Measurements from ENCODE around the gene MYH7. TPM values are rescaled to one million over a fixed set of nuclear protein-coding genes. Genes with fewer than 3 reads are reported as not detected.
"Not testable (repeated sequence)": the region's sequence is repeated elsewhere in the genome, so short reads cannot be mapped to it uniquely, and the experiment has no call there.

The MYH7 gene
- total RNA-seq, 1 experiment from 2014 or later = not detected

DNA sequence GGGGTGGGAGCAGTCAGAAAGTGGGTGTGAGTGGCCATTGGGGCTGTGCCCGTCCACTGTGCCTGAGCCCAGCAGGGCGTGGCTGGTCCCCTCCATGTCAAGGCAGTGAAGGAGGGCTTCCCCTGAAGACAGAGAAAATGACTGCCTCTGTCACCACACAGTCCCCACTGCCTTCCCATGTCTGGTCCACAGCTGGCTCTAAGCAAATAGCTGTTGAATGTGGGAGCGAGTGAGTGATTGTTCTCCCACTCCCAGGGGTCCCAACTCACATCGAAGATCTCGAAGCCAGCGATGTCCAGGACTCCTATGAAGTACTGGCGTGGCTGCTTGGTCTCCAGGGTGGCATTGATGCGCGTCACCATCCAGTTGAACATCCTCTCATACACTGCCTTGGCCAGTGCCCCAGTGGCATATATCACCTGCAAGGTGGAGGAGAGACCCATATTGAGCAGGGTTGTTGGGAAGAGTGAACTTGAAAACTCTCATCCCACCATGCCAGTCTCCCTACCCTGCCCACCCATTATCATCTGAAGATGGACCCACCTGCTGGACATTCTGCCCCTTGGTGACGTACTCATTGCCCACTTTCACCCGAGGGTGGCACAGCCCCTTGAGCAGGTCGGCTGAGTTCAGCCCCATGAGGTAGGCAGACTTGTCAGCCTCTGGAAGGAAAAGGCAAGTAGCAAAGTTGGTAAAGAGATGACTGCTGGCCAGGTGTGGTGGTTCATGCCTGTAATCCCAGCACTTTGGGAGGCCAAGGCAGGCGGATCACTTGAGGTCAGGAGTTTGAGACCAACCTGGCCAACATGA, 6.6 kb downstream of the MYH7 start:
- Mint-ChIP-seq H3K9me3 (peaks cover 2% of the 10 kb centered on the region), H3K27ac (no peak overlapping the region), H3K36me3 (no peaks in the 10 kb centered on the region), H3K27me3 (ENCODE audit: low read depth) (peaks cover 49% of the 10 kb centered on the region), H3K4me3 (no peak overlapping the region), H3K4me1 (no peaks in the 10 kb centered on the region)
- ATAC-seq (no peak), DNase-seq (ENCODE audit: low spot score) (no peak)
- ChIA-PET CTCF (no interaction called here), POLR2A (no interaction called here)
- TF ChIP-seq, protein P1, sequence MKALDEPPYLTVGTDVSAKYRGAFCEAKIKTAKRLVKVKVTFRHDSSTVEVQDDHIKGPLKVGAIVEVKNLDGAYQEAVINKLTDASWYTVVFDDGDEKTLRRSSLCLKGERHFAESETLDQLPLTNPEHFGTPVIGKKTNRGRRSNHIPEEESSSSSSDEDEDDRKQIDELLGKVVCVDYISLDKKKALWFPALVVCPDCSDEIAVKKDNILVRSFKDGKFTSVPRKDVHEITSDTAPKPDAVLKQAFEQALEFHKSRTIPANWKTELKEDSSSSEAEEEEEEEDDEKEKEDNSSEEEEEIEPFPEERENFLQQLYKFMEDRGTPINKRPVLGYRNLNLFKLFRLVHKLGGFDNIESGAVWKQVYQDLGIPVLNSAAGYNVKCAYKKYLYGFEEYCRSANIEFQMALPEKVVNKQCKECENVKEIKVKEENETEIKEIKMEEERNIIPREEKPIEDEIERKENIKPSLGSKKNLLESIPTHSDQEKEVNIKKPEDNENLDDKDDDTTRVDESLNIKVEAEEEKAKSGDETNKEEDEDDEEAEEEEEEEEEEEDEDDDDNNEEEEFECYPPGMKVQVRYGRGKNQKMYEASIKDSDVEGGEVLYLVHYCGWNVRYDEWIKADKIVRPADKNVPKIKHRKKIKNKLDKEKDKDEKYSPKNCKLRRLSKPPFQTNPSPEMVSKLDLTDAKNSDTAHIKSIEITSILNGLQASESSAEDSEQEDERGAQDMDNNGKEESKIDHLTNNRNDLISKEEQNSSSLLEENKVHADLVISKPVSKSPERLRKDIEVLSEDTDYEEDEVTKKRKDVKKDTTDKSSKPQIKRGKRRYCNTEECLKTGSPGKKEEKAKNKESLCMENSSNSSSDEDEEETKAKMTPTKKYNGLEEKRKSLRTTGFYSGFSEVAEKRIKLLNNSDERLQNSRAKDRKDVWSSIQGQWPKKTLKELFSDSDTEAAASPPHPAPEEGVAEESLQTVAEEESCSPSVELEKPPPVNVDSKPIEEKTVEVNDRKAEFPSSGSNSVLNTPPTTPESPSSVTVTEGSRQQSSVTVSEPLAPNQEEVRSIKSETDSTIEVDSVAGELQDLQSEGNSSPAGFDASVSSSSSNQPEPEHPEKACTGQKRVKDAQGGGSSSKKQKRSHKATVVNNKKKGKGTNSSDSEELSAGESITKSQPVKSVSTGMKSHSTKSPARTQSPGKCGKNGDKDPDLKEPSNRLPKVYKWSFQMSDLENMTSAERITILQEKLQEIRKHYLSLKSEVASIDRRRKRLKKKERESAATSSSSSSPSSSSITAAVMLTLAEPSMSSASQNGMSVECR (CRISPR knock-in tag; IDR thresholded peaks at IDR 0.05; ENCODE audit: borderline replicate concordance) = no peak
- TF ChIP-seq, protein P2, sequence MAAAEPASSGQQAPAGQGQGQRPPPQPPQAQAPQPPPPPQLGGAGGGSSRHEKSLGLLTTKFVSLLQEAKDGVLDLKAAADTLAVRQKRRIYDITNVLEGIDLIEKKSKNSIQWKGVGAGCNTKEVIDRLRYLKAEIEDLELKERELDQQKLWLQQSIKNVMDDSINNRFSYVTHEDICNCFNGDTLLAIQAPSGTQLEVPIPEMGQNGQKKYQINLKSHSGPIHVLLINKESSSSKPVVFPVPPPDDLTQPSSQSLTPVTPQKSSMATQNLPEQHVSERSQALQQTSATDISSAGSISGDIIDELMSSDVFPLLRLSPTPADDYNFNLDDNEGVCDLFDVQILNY (CRISPR knock-in tag; IDR thresholded peaks at IDR 0.05) = no peak
- TF ChIP-seq NFYB (CRISPR knock-in tag; conservative IDR thresholded peaks at IDR 0.05; ENCODE audit: low read depth) = no peak
- no peak for TF ChIP-seq HMGA2 (CRISPR knock-in tag; IDR thresholded peaks at IDR 0.05)
- no peak for TF ChIP-seq ELF4 (CRISPR knock-in tag; IDR thresholded peaks at IDR 0.05; ENCODE audit: low read depth)

DNA sequence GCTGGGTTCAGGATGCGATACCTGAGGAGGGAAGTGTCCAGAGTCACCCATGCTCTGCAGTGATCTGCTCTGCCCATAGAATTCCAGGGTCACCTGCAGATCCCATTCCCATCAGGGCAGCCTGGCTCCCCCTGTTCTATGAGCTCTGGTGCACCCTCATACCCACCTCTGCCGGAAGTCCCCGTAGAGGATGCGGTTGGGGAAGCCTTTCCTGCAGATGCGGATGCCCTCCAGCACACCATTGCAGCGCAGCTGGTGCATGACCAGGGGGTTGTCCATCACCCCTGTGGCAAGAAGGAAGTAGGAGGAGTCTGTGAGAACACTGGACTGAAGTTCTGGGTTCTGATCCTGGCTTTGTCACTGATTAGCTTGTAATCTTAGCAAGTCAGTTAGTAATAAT, 9.7 kb downstream of the MYH7 start:
- POLR2A ChIA-PET; H3K9me3 Mint-ChIP-seq; H3K4me3 Mint-ChIP-seq; CTCF ChIA-PET; H3K36me3 Mint-ChIP-seq; H3K27ac Mint-ChIP-seq; ATAC-seq; H3K4me1 Mint-ChIP-seq; DNase-seq (ENCODE audit: low spot score): not testable (repeated sequence)
- peaks cover 33% of the 10 kb centered on the region for H3K27me3 Mint-ChIP-seq (ENCODE audit: low read depth)

DNA sequence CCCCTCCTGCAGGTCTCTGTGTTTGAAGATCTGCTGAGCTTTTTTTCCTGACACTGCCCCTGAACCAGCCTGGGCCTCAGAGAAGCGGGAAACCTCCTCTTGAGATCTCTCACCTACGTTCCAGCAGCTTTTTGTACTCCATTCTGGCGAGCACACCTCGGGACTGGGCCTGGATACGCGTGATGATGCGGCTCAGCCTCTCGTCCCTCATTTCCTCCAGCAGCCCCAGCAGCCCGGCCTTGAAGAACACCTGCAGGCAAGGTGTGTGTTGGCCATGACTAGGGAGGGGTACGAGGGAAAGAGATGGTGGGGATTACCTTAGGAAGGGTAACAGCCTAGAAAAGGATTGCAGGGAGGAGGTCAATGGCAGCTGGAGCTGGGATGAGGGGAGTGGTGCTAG, 10.3 kb downstream of the MYH7 start:
- Mint-ChIP-seq H3K27me3 (ENCODE audit: low read depth) (peaks cover 32% of the 10 kb centered on the region), H3K27ac (no peak overlapping the region), H3K4me3 (no peak overlapping the region), H3K36me3 (no peaks in the 10 kb centered on the region), H3K9me3 (peaks cover 7% of the 10 kb centered on the region), H3K4me1 (no peaks in the 10 kb centered on the region)
- DNase-seq (ENCODE audit: low spot score) (no peak), ATAC-seq (no peak)
- CTCF ChIA-PET = no interaction called here
- TF ChIP-seq ATF1 (CRISPR knock-in tag; IDR thresholded peaks at IDR 0.05) (no peak), NFYB (CRISPR knock-in tag; conservative IDR thresholded peaks at IDR 0.05; ENCODE audit: low read depth) (no peak), GRHL2 (CRISPR knock-in tag; IDR thresholded peaks at IDR 0.05; ENCODE audit: insufficient replicate concordance, severe bottlenecking) (no peak), ZNF671 (CRISPR knock-in tag; IDR thresholded peaks at IDR 0.05) (no peak), OVOL2 (CRISPR knock-in tag; IDR thresholded peaks at IDR 0.05; ENCODE audit: borderline replicate concordance) (no peak), GTF2I (CRISPR knock-in tag; conservative IDR thresholded peaks at IDR 0.05) (no peak), SP1 (CRISPR knock-in tag; conservative IDR thresholded peaks at IDR 0.05) (no peak), JAZF1 (CRISPR knock-in tag; IDR thresholded peaks at IDR 0.05) (no peak), ETV6 (CRISPR knock-in tag; IDR thresholded peaks at IDR 0.05) (no peak), RELA (CRISPR knock-in tag; IDR thresholded peaks at IDR 0.05; ENCODE audit: borderline replicate concordance) (no peak)
- TF ChIP-seq, protein P3, sequence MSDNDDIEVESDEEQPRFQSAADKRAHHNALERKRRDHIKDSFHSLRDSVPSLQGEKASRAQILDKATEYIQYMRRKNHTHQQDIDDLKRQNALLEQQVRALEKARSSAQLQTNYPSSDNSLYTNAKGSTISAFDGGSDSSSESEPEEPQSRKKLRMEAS (CRISPR knock-in tag; IDR thresholded peaks at IDR 0.05) = no peak
- TF ChIP-seq, protein P4, sequence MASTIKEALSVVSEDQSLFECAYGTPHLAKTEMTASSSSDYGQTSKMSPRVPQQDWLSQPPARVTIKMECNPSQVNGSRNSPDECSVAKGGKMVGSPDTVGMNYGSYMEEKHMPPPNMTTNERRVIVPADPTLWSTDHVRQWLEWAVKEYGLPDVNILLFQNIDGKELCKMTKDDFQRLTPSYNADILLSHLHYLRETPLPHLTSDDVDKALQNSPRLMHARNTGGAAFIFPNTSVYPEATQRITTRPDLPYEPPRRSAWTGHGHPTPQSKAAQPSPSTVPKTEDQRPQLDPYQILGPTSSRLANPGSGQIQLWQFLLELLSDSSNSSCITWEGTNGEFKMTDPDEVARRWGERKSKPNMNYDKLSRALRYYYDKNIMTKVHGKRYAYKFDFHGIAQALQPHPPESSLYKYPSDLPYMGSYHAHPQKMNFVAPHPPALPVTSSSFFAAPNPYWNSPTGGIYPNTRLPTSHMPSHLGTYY (CRISPR knock-in tag; IDR thresholded peaks at IDR 0.05) = no peak
- TF ChIP-seq, protein P5, sequence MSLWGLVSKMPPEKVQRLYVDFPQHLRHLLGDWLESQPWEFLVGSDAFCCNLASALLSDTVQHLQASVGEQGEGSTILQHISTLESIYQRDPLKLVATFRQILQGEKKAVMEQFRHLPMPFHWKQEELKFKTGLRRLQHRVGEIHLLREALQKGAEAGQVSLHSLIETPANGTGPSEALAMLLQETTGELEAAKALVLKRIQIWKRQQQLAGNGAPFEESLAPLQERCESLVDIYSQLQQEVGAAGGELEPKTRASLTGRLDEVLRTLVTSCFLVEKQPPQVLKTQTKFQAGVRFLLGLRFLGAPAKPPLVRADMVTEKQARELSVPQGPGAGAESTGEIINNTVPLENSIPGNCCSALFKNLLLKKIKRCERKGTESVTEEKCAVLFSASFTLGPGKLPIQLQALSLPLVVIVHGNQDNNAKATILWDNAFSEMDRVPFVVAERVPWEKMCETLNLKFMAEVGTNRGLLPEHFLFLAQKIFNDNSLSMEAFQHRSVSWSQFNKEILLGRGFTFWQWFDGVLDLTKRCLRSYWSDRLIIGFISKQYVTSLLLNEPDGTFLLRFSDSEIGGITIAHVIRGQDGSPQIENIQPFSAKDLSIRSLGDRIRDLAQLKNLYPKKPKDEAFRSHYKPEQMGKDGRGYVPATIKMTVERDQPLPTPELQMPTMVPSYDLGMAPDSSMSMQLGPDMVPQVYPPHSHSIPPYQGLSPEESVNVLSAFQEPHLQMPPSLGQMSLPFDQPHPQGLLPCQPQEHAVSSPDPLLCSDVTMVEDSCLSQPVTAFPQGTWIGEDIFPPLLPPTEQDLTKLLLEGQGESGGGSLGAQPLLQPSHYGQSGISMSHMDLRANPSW (CRISPR knock-in tag; conservative IDR thresholded peaks at IDR 0.05; ENCODE audit: low read depth) = no peak
- TF ChIP-seq, protein P6, sequence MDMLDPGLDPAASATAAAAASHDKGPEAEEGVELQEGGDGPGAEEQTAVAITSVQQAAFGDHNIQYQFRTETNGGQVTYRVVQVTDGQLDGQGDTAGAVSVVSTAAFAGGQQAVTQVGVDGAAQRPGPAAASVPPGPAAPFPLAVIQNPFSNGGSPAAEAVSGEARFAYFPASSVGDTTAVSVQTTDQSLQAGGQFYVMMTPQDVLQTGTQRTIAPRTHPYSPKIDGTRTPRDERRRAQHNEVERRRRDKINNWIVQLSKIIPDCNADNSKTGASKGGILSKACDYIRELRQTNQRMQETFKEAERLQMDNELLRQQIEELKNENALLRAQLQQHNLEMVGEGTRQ (CRISPR knock-in tag; IDR thresholded peaks at IDR 0.05) = no peak
- POLR2A ChIA-PET = no interaction called here

All from WTC11 (cell line).